Activated CD4-positive, alpha-beta memory T cell treated with anti-CD3 and anti-CD28 coated beads, Interleukin-2, amount 10 ng/mL, durations not matched to agents 7 days and 5 days (primary cell): ENCODE results near the gene KCNE1. TPM values are rescaled to one million over a fixed set of nuclear protein-coding genes. Genes with fewer than 3 reads are reported as not detected.

ENCODE experiments used
- CTCF ChIA-PET: fragments of 350-600 bp; sonication (Branson Sonifier 250); formaldehyde crosslinking; loops from one replicate; lab custom pipeline; 2021; ENCODE audit warnings: antibody characterized with exemption, inconsistent platforms; lab: Charles Lee
- POLR2A ChIA-PET: fragments of 350-600 bp; sonication (Branson Sonifier 250); formaldehyde crosslinking; loops from one replicate; lab custom pipeline; 2021; ENCODE audit warnings: antibody characterized with exemption; lab: Charles Lee
- DNase-seq: peaks from one replicate; pipeline ENCODE4 v3.0.0-alpha.2; 2020
- H3K27ac Mint-ChIP-seq: one replicate; pipeline ENCODE4 v1.8.0; 2021; ENCODE audit warnings: mild to moderate bottlenecking, mixed read lengths
- H3K27me3 Mint-ChIP-seq: one replicate; pipeline ENCODE4 v1.8.0; 2021; ENCODE audit warnings: mixed read lengths
- H3K36me3 Mint-ChIP-seq: one replicate; pipeline ENCODE4 v1.8.0; 2021; ENCODE audit warnings: low read depth, mixed read lengths
- H3K4me1 Mint-ChIP-seq: one replicate; pipeline ENCODE4 v1.8.0; 2021; ENCODE audit warnings: mixed read lengths
- H3K4me3 Mint-ChIP-seq: one replicate; pipeline ENCODE4 v1.8.0; 2021; ENCODE audit warnings: mild to moderate bottlenecking, mixed read lengths
- H3K9me3 Mint-ChIP-seq: one replicate; pipeline ENCODE4 v1.8.0; 2021; ENCODE audit warnings: mixed read lengths
- total RNA-seq, 2 experiments: library from RNA; stranded (reverse); gene quantifications; one replicate each; pipeline ENCODE4 v1.2.3, GENCODE V29; 2021

The KCNE1 gene
- total RNA-seq, 2 experiments from 2014 or later: 0.40 TPM; not detected in 1

GRCh38 chr21:34517491-34518245, 5.7 kb upstream of the KCNE1 start:
- H3K9me3 Mint-ChIP-seq: no peaks in the 10 kb centered on the region
- no peak overlapping the region for H3K27ac Mint-ChIP-seq
- no peaks in the 10 kb centered on the region for H3K36me3 Mint-ChIP-seq
- H3K27me3 Mint-ChIP-seq: peaks cover 2% of the 10 kb centered on the region
- POLR2A ChIA-PET: no interaction called here
- peaks cover 14% of the 10 kb centered on the region for H3K4me1 Mint-ChIP-seq
- CTCF ChIA-PET: interaction anchor here (0.8 to 1.6 kb wide), 4 partner anchors 9 to 85 kb away, joined by 3 to 6 read pairs (median 4); no protein-coding TSS in a partner anchor
- DNase-seq: peak; percentile 35
- no peak overlapping the region for H3K4me3 Mint-ChIP-seq

DNA sequence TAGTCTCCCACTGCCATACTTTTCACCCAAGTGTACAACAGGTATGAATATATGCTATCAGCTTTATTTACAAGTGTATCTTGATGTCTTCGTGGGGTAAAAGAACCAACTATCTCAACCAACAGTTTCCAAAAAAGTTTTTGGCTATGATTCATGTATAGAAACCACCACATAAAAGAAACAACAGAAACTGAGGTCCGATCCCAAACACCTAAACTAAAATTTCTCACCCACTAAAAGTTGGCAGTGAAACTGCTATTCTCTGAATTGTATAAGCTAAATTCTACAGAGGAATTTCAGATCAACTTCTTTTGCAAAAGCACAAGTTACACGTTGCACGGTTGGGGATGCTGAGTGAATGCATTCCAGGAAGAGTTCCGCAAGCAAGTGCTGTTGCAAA, 5.0 kb upstream of the KCNE1 start:
- Mint-ChIP-seq H3K36me3 (no peaks in the 10 kb centered on the region), H3K4me3 (no peak overlapping the region), H3K27me3 (peaks cover 2% of the 10 kb centered on the region), H3K27ac (no peak overlapping the region), H3K9me3 (no peaks in the 10 kb centered on the region), H3K4me1 (peaks cover 14% of the 10 kb centered on the region)
- ChIA-PET POLR2A (no interaction called here), CTCF (interaction anchor here (1.2 to 1.6 kb wide), 2 partner anchors 9 to 20 kb away, joined by 4 to 6 read pairs; no protein-coding TSS in a partner anchor)
- no peak for DNase-seq

GRCh38 chr21:34514576-34515115, 2.6 kb upstream of the KCNE1 start:
- H3K9me3 Mint-ChIP-seq: no peaks in the 10 kb centered on the region
- H3K27me3 Mint-ChIP-seq: peaks cover 2% of the 10 kb centered on the region
- ChIA-PET CTCF (no interaction called here), POLR2A (no interaction called here)
- no peak overlapping the region for H3K4me3 Mint-ChIP-seq
- peaks cover 14% of the 10 kb centered on the region for H3K4me1 Mint-ChIP-seq
- H3K27ac Mint-ChIP-seq: no peak overlapping the region
- no peaks in the 10 kb centered on the region for H3K36me3 Mint-ChIP-seq
- no peak for DNase-seq

GRCh38 chr21:34513129-34513675, 1.2 kb upstream of the KCNE1 start:
- POLR2A ChIA-PET: no interaction called here
- H3K27me3 Mint-ChIP-seq: peaks cover 2% of the 10 kb centered on the region
- H3K9me3 Mint-ChIP-seq: no peaks in the 10 kb centered on the region
- H3K36me3 Mint-ChIP-seq: no peaks in the 10 kb centered on the region
- DNase-seq: no peak
- no peak overlapping the region for H3K27ac Mint-ChIP-seq
- no peak overlapping the region for H3K4me3 Mint-ChIP-seq
- CTCF ChIA-PET: no interaction called here
- H3K4me1 Mint-ChIP-seq: peaks cover 14% of the 10 kb centered on the region

GRCh38 chr21:34511181-34511580, 829 bp downstream of the KCNE1 start:
- H3K4me1 Mint-ChIP-seq: no peaks in the 10 kb centered on the region
- H3K36me3 Mint-ChIP-seq: no peaks in the 10 kb centered on the region
- no peaks in the 10 kb centered on the region for H3K9me3 Mint-ChIP-seq
- no peak overlapping the region for H3K27ac Mint-ChIP-seq
- H3K4me3 Mint-ChIP-seq: no peak overlapping the region
- ChIA-PET CTCF (interaction anchor here (0.9 to 1.1 kb wide), 2 partner anchors 14 to 91 kb away, joined by 3 to 5 read pairs; no protein-coding TSS in a partner anchor), POLR2A (no interaction called here)
- H3K27me3 Mint-ChIP-seq: peaks cover 2% of the 10 kb centered on the region
- DNase-seq: no peak

- ChIA-PET POLR2A (no interaction called here), CTCF (interaction anchor here (0.7 to 1.1 kb wide), 3 partner anchors 13 to 92 kb away, joined by 3 to 5 read pairs (median 3); no protein-coding TSS in a partner anchor)
- no peaks in the 10 kb centered on the region for H3K9me3 Mint-ChIP-seq
- peak; percentile 34 for DNase-seq
- H3K27me3 Mint-ChIP-seq: peaks cover 2% of the 10 kb centered on the region
- H3K36me3 Mint-ChIP-seq: no peaks in the 10 kb centered on the region
- H3K27ac Mint-ChIP-seq: no peak overlapping the region
- H3K4me3 Mint-ChIP-seq: no peak overlapping the region
- H3K4me1 Mint-ChIP-seq: no peaks in the 10 kb centered on the region
Measured at GRCh38 chr21:34510148-34511142, 1.6 kb downstream of the KCNE1 start.

DNA sequence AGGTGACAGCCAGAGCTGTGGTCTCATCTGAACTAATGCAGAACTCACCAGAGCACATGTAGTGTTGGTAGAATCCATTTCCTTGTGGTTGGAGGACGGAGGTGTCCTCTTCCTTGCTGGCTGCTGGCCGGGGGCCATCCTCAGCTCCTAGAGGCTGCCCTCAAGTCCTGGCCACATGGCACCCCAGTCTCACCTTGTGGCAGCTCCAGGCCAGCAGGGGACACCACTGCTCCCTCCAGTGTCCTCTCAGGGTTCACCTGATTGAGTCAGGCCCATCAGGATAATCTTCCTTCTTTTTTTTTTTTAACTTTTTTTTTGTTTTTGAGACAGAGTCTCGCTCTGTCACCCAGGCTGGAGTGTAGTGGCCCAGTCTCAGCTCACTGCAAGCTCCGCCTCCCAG, 2.9 kb downstream of the KCNE1 start:
- DNase-seq: no peak
- H3K27me3 Mint-ChIP-seq: peaks cover 2% of the 10 kb centered on the region
- H3K9me3 Mint-ChIP-seq: no peaks in the 10 kb centered on the region
- CTCF ChIA-PET: interaction anchor here (1.3 kb wide), 1 partner anchor 10 kb away, joined by 3 read pairs; no protein-coding TSS in a partner anchor
- POLR2A ChIA-PET: no interaction called here
- no peaks in the 10 kb centered on the region for H3K4me1 Mint-ChIP-seq
- H3K27ac Mint-ChIP-seq: no peak overlapping the region
- no peaks in the 10 kb centered on the region for H3K36me3 Mint-ChIP-seq
- no peak overlapping the region for H3K4me3 Mint-ChIP-seq

DNA sequence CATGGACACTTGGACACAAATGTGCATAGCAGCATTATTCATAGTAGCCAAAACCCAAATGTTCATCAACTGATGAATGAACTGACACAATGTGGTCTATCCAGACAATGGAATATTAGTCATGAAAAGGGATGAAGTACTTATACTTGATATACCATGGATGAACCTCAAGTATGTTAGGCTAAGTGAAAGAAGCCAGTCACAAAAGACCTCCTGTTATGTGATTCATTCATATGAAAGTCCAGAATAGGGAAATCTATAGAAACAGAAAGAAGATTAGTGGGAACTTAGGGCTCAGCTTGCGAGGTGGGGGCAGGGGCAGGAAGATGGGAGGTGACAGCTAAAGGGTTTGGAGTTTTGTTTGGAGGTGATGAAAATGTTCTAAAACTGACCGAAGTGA, 7.4 kb downstream of the KCNE1 start:
- H3K9me3 Mint-ChIP-seq: no peaks in the 10 kb centered on the region
- ChIA-PET POLR2A (no interaction called here), CTCF (no interaction called here)
- no peaks in the 10 kb centered on the region for H3K4me1 Mint-ChIP-seq
- H3K4me3 Mint-ChIP-seq: no peak overlapping the region
- H3K27ac Mint-ChIP-seq: no peak overlapping the region
- no peak for DNase-seq
- H3K27me3 Mint-ChIP-seq: peaks cover 4% of the 10 kb centered on the region
- H3K36me3 Mint-ChIP-seq: no peaks in the 10 kb centered on the region

DNA sequence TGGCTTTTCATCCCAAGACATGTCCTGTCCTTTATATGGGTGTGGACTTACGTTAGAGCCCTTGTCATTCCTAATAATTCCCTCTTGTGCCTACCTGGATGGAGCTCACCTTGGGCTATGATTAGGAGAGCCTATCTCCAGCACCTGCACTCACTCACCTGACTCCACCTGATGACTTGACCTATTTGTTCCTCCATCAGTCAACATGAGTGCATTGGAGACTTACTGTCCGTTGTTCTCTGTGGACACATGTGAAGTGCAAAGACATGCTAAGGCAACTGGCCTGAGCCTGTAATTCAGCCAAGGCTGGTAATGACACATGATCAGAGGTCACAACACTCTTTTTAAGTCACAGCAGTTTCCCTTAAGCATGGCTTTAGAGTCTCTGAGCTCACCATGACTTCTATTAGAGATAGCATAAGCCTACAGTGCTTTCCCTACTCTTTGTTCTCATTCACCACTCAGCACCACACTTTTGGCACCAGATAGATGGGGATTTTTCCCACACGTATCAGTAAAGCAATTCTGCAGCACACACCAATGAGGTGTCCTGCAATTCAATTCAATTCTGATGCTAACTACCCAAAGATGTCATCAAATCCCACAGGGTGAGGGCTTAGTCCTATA, 9.4 kb downstream of the KCNE1 start:
- peaks cover 5% of the 10 kb centered on the region for H3K9me3 Mint-ChIP-seq
- H3K4me1 Mint-ChIP-seq: no peaks in the 10 kb centered on the region
- POLR2A ChIA-PET: no interaction called here
- H3K27ac Mint-ChIP-seq: no peak overlapping the region
- H3K27me3 Mint-ChIP-seq: peaks cover 9% of the 10 kb centered on the region
- CTCF ChIA-PET: no interaction called here
- no peaks in the 10 kb centered on the region for H3K36me3 Mint-ChIP-seq
- no peak for DNase-seq
- H3K4me3 Mint-ChIP-seq: no peak overlapping the region

DNA sequence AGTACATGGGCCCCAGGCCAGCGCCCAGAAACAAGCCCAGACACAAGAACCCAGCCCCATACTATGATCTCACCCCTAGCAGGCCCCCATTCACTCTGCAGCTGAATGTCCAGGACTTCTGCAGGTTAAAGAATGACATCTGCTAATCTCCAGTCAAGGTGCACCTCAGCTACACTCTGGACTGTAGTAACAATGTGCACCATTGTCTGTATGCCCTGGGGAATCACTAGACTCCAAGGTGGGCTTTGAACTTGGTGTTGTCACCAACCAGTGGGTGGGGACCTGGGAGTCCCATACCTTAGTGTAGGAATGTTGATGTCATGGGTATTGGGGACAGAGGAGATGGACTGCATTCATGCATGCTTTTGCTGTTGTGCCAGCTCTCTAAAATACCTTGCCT, 10.3 kb downstream of the KCNE1 start:
- CTCF ChIA-PET: no interaction called here

DNA sequence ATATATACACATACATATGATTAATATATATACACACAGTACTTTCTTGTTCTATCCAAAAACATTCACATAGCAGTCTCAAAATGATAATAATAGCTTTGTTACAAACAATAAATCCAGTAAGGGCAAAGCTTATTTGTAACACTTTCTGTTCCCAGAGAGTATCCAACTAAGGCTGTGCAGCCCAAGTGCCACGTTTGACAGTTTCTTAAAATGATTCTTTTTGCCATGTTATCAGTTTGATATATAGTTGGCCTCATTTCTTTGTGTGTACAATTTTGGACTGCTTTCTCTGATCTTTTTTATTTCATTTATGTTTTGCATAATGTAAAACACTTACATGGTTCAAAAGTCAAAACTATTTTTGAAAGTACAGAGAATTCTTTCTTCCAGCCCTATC, 11.8 kb downstream of the KCNE1 start:
- H3K9me3 Mint-ChIP-seq: peaks cover 7% of the 10 kb centered on the region
- H3K27ac Mint-ChIP-seq: no peak overlapping the region
- peaks cover 23% of the 10 kb centered on the region for H3K27me3 Mint-ChIP-seq
- H3K36me3 Mint-ChIP-seq: no peaks in the 10 kb centered on the region
- ChIA-PET CTCF (no interaction called here), POLR2A (no interaction called here)
- no peak for DNase-seq
- no peaks in the 10 kb centered on the region for H3K4me1 Mint-ChIP-seq
- no peak overlapping the region for H3K4me3 Mint-ChIP-seq

More for the DNA sequence above, 10.3 kb downstream of the KCNE1 start:
- no peak overlapping the region for H3K4me3 Mint-ChIP-seq
- DNase-seq: no peak
- H3K4me1 Mint-ChIP-seq: no peaks in the 10 kb centered on the region
- H3K9me3 Mint-ChIP-seq: peaks cover 7% of the 10 kb centered on the region
- no peaks in the 10 kb centered on the region for H3K36me3 Mint-ChIP-seq
- H3K27me3 Mint-ChIP-seq: peaks cover 16% of the 10 kb centered on the region
- POLR2A ChIA-PET: no interaction called here
- no peak overlapping the region for H3K27ac Mint-ChIP-seq

DNA sequence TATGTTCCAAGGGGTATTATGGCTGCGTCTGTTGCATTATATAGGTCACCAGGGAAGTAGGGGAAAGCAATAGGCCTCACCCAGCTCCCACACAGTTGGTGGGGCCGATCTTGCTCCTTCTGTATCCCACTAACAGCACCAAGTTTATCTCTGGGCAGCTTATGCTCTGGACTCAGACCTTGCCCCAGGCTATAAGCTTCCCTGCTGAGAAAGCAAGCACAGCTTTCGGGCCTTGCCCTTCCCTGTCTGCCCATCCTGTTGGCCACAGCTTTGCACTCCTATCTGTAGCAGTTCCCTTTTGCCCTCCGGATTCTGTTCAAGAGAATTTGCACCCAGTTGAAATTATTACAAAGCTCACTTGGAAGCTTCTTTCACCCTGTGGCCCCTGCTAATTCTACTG, 12.9 kb downstream of the KCNE1 start:
- POLR2A ChIA-PET: no interaction called here
- CTCF ChIA-PET: interaction anchor here (0.8 to 0.9 kb wide), 2 partner anchors 10 to 127 kb away, joined by 3 read pairs; no protein-coding TSS in a partner anchor
- Mint-ChIP-seq H3K27me3 (peaks cover 23% of the 10 kb centered on the region), H3K4me1 (no peaks in the 10 kb centered on the region), H3K36me3 (no peaks in the 10 kb centered on the region), H3K4me3 (no peak overlapping the region), H3K27ac (no peak overlapping the region), H3K9me3 (peaks cover 7% of the 10 kb centered on the region)
- no peak for DNase-seq
